Cardiac muscle cell (in vitro differentiated cells and primary cell): ENCODE measurements around the gene GNAS. TPM values are rescaled to one million over a fixed set of nuclear protein-coding genes. Genes with fewer than 3 reads are reported as not detected.

Experiments used
- DNase-seq, 2 donors: peaks; one replicate each; pipeline versions ENCODE4 v3.0.0 to v3.0.0-alpha.2; 2010 to 2017; ENCODE audit warnings: low read depth in 1 of 2, low spot score in 1 of 2
- H3K27ac ChIP-seq: fragments of 200-600 bp; sonication (generic); 2 replicates; pipeline ENCODE4 v1.5.1; 2016
- H3K27me3 ChIP-seq: fragments of 200-600 bp; sonication (generic); 2 replicates; pipeline ENCODE4 v1.6.0; 2016; ENCODE audit warnings: control low read depth
- H3K36me3 ChIP-seq: fragments of 200-600 bp; sonication (generic); 2 replicates; pipeline ENCODE4 v1.5.1; 2016; ENCODE audit warnings: control low read depth
- H3K4me1 ChIP-seq: fragments of 200-600 bp; sonication (generic); 2 replicates; pipeline ENCODE4 v1.8.1; 2017; ENCODE audit warnings: low read depth, mild to moderate bottlenecking, mixed run types
- H3K4me3 ChIP-seq: fragments of 200-600 bp; sonication (generic); 2 replicates; pipeline ENCODE4 v1.5.1; 2016; ENCODE audit warnings: mild to moderate bottlenecking
- H3K9me3 ChIP-seq: fragments of 200-600 bp; sonication (generic); 2 replicates; pipeline ENCODE4 v1.5.1; 2017; ENCODE audit warnings: low read depth, mild to moderate bottlenecking, control low read depth
- polyA plus RNA-seq: library from polyadenylated mRNA; unstranded; fragments of >200 nt; fragmentation: Nextera tagmentation; extraction: Ambion mirVana; gene quantifications from 2 replicates; pipeline ENCODE4 v1.2.1, GENCODE V29; 2016
- total RNA-seq: library from RNA; depleted of rRNA; stranded (reverse); fragments of >200 nt; gene quantifications from 2 replicates; pipeline ENCODE4 v1.2.3, GENCODE V29; 2016
- TF ChIP-seq, protein P1 (sequence below): IDR thresholded peaks from 2 replicates; pipeline ENCODE4 v1.5.1; 2012; ENCODE audit warnings: low read depth, mild to moderate bottlenecking, low read length

GNAS gene
- total RNA-seq (1,319 and 1,641 TPM in 2 replicates), polyA plus RNA-seq (2,522 and 2,744 TPM in 2 replicates)

DNA sequence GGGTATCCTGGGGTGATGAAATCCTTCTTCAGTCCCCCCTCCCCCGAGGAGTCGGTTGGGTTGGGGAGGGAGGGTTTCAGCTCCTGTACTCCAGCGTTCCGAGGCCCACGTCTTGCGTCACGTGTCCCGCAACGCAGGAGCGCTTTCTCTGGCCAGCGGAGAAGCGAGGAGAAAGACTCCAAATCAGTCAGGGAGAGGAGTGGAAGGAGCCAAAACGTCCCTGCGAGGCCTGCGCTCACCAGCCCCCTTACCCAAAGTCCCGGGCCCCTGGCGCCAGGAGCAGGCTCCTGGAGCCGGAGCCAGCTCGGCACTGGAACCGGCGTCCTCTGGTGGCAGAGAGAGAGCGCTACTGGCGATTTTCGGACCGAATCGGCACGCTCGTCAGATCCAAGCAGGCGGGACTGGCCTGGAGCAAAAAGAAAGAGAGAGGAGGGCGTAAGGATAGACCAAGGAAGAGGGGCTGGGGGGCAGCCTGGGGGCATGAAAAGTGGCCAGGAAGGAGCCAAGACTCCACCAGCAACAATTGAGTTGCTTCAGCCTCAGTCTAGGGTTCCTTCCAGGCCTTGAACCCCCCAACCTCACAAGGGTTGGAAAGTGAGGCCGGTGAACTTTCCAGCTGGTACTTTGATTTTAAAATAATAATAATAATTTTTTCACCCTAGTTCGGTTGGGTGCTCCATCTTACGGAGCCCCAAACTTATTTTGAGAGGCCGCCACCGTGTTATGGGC lies at the start of gene GNAS:
Gene GNAS, plus strand, starts transcription at position 174 of the 729 bp plus-strand sequence.
- H3K9me3 ChIP-seq: no peaks in the 10 kb centered on the region
- H3K27me3 ChIP-seq: peaks cover 64% of the 10 kb centered on the region
- no peaks in the 10 kb centered on the region for H3K4me1 ChIP-seq
- TF ChIP-seq, protein P1, sequence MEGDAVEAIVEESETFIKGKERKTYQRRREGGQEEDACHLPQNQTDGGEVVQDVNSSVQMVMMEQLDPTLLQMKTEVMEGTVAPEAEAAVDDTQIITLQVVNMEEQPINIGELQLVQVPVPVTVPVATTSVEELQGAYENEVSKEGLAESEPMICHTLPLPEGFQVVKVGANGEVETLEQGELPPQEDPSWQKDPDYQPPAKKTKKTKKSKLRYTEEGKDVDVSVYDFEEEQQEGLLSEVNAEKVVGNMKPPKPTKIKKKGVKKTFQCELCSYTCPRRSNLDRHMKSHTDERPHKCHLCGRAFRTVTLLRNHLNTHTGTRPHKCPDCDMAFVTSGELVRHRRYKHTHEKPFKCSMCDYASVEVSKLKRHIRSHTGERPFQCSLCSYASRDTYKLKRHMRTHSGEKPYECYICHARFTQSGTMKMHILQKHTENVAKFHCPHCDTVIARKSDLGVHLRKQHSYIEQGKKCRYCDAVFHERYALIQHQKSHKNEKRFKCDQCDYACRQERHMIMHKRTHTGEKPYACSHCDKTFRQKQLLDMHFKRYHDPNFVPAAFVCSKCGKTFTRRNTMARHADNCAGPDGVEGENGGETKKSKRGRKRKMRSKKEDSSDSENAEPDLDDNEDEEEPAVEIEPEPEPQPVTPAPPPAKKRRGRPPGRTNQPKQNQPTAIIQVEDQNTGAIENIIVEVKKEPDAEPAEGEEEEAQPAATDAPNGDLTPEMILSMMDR: peak; percentile 78
- peak; percentile 70 to 82 for DNase-seq
- H3K27ac ChIP-seq: no peak within 1 kb of the TSS
- H3K4me3 ChIP-seq: peak within 1 kb of the TSS; percentile 52
- H3K36me3 ChIP-seq: no peaks in the 10 kb centered on the region

DNA sequence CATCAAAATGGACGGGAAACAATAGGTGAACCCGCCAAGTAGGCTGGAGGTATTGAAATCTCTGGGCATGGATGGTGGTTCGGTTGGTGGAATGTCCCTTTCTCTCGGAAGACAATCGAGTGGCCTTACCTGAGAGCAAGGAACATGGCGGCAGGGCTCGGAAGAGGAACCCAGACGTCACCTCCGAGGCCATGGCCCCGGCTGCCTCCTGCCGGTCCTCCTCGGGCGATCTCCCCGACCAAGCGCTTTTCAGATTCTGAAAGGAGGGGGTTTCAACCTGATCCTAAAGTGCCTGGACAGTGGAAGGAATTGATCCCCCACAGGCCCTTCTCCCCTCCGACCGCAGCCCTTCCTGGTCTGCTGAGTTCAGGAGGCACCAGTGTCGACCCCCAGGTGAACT lies 49.0 kb upstream of the GNAS start:
- DNase-seq: no peak
- TF ChIP-seq, protein P1: no peak
- Histone ChIP-seq H3K36me3 (no peaks in the 10 kb centered on the region), H3K9me3 (no peaks in the 10 kb centered on the region), H3K4me1 (peaks cover 12% of the 10 kb centered on the region), H3K4me3 (no peak overlapping the region), H3K27ac (no peak overlapping the region), H3K27me3 (no peaks in the 10 kb centered on the region)

DNA sequence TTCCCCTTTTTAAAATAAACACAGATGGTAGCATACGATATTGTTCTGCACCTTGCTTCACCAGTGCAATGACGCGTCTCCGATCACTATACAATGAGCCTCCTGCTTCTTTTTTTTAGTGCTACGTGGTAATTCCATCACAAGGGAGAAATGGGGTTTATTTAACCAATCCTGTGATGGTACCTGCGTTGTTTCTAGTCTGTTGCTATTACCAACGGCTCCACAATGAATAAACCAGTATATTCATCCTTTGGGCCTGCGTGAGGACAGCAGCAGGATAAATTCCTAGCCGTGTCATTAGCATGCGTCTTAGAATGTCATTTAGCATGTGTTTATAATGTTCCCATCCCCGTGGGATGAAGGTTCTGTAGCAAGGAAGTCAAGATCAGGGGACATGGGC lies 44.7 kb upstream of the GNAS start:
- no peaks in the 10 kb centered on the region for H3K27me3 ChIP-seq
- DNase-seq: no peak
- TF ChIP-seq, protein P1: no peak
- no peak overlapping the region for H3K27ac ChIP-seq
- H3K9me3 ChIP-seq: no peaks in the 10 kb centered on the region
- H3K36me3 ChIP-seq: no peaks in the 10 kb centered on the region
- peaks cover 17% of the 10 kb centered on the region for H3K4me1 ChIP-seq
- H3K4me3 ChIP-seq: no peak overlapping the region

DNA sequence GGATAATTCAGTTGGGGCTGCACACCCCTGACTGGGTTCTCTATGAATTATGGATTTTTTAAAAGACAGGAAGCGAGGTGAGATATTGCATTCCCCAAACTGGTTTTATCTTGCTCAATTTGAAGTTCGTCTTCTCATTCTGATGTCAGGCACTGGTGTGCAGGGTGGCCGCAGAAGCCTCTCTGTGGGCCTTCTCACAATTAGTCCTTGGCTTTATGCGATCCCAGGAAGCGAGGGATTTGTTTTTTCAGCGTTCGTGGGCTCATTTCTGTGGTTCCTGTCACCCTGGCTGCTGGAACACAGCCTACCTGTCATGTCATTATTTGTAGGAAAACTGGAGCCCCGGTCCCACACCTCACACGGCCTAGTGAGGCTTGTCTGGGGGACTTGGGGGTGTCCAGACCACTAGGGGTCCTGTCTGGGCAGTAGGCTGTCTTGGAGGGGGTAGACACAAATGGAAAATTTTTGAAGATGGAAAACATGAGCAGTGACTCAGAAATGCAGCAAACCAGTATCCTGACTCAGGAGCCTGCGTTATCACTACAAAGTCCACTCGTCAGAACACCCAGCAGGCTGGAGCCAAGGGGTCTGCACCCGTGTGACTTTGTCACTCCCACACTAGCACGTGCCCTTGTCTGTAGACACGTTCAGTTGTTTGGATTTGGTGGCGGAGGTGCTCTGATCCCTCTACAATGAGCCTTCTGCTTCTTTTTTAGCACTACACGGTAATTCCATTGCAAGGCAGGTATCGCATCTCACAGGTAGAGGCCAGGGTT lies 44.1 kb upstream of the GNAS start:
- no peaks in the 10 kb centered on the region for H3K9me3 ChIP-seq
- peaks cover 17% of the 10 kb centered on the region for H3K4me1 ChIP-seq
- DNase-seq: peak; percentile 8 to 28
- H3K36me3 ChIP-seq: no peaks in the 10 kb centered on the region
- TF ChIP-seq, protein P1: no peak
- no peak overlapping the region for H3K27ac ChIP-seq
- H3K27me3 ChIP-seq: no peaks in the 10 kb centered on the region
- no peak overlapping the region for H3K4me3 ChIP-seq

DNA sequence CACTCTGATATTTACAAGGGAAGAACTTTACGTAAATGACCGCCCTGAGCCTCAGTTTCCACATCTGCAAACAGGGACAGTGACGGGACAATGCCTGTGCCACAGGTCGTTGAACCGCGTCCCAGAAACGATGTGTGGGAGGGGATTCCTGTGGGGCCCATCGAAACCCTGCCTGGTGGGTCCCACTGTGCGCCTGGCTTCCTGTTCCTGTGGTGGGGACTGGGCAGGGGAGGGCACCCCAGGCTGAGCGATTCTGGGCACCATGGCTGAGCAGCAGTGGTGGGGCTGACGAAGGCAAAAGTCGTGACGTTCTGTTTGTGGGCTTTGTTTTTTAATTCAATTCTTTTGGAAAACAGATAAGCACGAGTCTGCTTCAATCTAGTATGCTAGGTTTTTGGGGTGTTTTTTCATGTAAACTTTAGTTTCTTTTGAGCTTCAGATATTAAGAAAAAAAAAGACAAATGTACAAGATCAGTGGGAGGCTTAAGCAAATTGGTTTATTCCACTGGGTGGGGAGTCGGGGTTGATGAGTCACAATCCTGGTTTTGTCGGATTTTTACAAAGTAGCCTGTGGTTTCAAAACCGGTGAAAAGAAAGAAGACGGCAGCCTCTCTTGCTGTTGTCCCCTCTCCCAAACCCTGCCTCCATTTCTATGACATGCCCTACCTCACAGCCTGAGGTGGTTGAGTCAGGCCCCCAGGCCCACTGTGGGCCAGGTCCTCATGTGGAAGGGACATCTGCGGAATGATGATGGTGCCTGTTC lies 42.2 kb upstream of the GNAS start:
- Histone ChIP-seq H3K27me3 (no peaks in the 10 kb centered on the region), H3K9me3 (no peaks in the 10 kb centered on the region), H3K27ac (no peak overlapping the region), H3K4me3 (no peak overlapping the region), H3K36me3 (no peaks in the 10 kb centered on the region), H3K4me1 (peaks cover 10% of the 10 kb centered on the region)
- DNase-seq: peak in 1 of 2 donors; percentile 11
- TF ChIP-seq, protein P1: no peak
